IPS-18c (cell line): Measurements from ENCODE around the gene R3HDM2.
"Not testable (repeated sequence)": the region's sequence is repeated elsewhere in the genome, so short reads cannot be mapped to it uniquely, and the experiment has no call there.

ENCODE experiments used
- H3K4me3 ChIP-seq: 2 replicates; pipeline ENCODE4 v1.7.0; 2013; ENCODE audit warnings: low read depth, mild to moderate bottlenecking, low read length, moderate library complexity; ENCODE audit not compliant: insufficient read depth
- H3K9me3 ChIP-seq: one replicate; pipeline ENCODE4 v1.6.1; 2013; ENCODE audit warnings: mild to moderate bottlenecking, low read length, moderate library complexity; ENCODE audit not compliant: control insufficient read depth, insufficient read depth

The R3HDM2 gene

DNA sequence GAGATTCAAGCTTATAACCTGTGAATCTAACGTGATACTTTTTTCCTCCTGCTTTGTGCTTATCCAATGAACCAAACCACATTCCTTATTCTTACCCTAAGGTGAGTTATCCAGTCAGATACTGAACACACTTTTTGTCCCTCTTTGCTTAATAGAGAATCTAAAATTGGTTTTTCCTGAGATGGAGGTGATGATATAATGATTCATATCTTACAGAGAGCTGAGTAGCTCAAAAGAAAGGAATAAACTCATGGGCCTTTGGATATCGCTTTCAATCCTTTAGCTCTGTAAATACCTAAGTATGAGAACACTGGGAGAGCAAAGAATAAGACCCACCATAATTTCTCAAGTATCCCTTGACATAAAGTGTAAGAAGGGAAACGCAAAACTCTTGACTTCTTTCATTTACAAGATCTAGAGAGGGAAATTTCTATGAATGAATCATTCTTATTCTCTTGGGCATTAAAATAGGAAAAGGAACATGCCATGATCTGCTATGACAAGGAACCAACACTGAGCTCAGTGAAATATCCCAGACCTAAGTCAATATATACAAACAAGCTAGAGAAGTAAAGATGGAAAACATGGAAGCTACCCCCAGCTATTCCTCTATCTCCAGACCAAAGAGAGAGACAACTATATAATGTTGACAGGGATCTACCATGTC is 98.1 kb downstream of the R3HDM2 start:
- H3K9me3 ChIP-seq = no peaks in the 10 kb centered on the region
- H3K4me3 ChIP-seq = no peak overlapping the region

DNA sequence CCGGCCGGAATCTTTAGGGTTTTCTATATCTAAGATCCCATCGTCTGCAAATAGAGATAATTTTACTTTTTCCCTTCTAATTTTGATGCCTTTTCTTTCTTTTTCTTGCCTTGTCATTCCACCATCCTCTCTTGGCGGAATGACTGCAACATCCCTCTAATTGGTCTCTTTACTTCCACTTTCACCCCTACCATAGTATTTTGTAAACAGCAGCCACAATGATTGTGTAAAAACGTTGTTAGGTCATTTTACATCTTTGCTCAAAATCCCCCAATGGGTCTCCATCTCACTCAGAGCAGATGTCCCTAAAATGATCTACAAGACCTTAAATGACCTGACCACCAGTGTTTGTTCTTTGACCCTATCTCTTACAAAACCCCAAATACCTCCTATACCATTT is 99.9 kb downstream of the R3HDM2 start:
- no peak overlapping the region for H3K4me3 ChIP-seq
- H3K9me3 ChIP-seq = no peaks in the 10 kb centered on the region

DNA sequence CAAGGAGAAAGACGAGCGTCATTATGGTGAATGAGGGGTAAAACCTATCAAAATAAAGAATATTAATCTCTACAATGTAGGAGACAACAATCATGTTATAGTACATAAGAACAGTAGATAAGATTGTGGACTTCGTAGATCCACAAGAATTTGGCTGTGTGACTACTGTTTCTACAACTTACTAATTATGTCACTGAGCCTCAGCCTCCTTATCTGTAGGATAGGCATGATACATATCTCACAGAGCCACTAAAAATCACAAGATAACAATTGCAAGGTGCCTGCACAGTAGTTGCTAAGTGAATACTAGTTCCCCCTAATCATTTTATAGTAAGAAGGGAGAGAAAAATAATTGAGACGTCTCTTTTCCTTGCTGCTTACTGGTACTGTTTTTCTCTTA is 101.6 kb downstream of the R3HDM2 start:
- H3K9me3 ChIP-seq = no peaks in the 10 kb centered on the region

DNA sequence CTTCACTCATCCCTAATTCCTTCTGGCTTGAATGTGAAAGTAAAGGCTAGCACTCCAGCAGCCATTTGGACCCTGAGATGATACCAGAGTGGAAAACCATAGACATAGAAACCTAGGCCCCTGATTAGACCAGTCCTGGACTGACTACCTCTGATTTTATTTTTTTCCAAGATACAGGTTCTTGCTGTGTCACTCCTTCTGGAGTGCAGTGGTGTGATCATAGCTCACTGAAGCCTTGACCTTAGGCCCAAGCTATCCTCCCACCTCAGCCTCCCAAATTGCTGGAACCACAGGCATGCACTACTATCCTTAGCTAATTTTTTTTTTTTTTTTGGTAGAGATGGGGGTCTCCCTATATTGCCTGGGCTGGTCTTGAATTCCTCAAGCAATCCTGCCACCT is 105.4 kb downstream of the R3HDM2 start:
- Histone ChIP-seq H3K9me3 (no peaks in the 10 kb centered on the region), H3K4me3 (no peak overlapping the region)

More for the DNA sequence above, 101.6 kb downstream of the R3HDM2 start:
- no peak overlapping the region for H3K4me3 ChIP-seq

DNA sequence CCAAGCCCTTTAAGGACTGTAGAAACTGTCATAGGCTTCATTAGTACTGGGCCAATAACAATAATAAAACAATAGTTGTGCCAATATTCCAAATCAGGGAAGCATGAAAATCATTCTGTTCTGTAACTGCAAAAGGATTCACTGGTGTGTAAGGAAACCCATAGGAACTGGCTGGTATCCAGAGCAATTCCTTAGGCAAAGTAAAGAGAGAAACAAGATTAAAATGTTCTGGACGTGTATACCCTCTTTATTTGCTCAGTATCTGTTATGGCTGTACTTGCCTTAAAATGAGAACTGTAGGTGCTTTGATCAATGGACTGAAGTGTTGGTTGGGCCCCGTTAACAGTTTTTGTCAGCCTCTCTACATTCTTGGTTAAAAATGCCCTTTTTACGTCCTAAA is 107.4 kb downstream of the R3HDM2 start:
- H3K4me3 ChIP-seq = no peak overlapping the region
- no peaks in the 10 kb centered on the region for H3K9me3 ChIP-seq

DNA sequence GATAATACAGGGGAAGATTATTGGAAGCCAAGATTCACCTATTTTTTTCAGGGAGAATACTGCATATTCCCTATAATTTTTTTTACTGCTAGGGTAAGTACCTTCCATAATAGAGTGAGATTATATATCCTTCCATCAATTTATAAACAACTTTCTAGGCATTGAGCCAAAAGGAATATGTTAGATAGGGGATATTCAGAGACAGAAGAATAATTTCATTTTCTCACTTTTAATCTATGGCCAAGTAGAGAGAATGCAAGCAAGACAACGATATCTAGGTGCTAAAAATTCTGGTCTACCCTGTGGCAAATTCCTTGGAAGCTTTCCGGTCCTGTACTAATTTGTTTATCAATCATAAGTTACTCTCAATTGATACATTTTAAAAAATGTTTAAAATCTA is 110.2 kb downstream of the R3HDM2 start:
- no peak overlapping the region for H3K4me3 ChIP-seq
- H3K9me3 ChIP-seq = no peaks in the 10 kb centered on the region

DNA sequence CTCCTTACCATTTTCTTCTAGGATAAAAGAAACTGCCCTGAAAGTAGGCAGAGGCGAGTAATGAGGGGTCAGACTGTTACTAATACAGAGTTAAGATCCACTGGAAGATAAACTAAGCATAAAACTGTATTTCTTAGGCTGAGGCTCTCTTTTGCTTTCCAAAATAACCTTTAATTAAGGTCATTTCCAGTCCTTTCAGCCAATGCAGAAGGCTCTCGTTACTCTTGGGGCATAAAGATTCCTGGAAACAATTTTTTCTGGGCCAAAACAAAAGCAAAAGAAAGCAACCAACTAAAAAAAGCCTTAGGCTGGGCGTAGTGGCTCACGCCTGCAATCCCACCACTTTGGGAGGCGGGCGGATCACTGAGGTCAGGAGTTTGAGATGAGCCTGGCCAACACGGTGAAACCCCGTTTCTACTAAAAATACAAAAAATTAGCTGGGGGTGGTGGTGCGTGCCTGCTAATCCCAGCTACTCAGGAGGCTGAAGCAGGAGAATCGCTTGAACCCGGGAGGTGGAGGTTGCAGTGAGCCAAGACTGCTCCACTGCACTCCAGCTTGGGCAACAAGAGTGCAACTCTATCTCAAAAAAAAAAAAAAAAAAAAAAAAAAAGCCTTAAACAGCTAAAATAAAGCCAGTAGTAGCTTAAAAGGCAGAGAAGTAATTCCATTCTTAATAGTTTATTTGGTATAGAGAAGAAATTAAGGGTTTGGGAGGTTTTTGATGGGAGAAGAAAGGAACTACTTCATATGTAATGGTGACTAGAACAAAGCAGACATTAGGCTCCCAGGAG is 111.0 kb downstream of the R3HDM2 start:
- Histone ChIP-seq H3K4me3 (no peak overlapping the region), H3K9me3 (no peaks in the 10 kb centered on the region)

DNA sequence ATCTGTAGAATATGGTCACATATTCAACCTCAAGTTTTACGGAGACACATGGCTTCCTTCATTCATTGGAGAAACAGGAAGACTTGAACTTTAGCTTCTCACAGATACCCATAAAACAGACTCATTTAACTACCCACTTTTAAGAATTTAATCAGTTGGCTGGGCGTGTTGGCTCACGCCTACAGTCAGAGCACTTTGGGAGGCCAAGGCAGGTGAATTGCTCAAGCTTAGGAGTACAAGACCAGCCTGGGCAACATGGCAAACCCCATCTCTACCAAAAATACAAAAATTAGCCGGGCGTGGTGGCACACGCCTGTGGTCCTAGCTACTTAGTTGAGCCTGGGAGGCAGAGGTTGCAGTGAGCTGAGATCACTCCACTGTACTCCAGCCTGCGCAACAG is 115.2 kb downstream of the R3HDM2 start:
- Histone ChIP-seq H3K4me3 (no peak overlapping the region), H3K9me3 (no peaks in the 10 kb centered on the region)

DNA sequence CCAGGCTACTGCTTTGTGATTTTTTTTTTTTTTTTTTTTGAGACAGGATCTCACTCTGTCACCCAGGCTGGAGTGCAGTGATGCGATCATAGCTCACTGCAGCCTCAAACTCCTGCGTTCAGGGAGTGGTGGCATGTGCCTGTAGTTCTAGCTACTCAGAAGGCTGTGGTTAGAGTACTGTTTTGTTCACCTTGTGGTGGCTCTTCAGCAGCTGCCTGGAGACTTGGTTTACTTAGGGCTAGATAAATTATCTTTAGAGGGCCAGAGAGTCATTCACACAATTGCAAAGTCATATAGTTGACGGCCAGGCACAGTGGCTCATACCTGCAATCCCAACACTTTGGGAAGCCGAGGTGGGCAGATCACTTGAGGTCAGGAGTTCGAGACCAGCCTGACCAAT is 118.6 kb downstream of the R3HDM2 start:
- not testable (repeated sequence) for H3K9me3 ChIP-seq, H3K4me3 ChIP-seq

DNA sequence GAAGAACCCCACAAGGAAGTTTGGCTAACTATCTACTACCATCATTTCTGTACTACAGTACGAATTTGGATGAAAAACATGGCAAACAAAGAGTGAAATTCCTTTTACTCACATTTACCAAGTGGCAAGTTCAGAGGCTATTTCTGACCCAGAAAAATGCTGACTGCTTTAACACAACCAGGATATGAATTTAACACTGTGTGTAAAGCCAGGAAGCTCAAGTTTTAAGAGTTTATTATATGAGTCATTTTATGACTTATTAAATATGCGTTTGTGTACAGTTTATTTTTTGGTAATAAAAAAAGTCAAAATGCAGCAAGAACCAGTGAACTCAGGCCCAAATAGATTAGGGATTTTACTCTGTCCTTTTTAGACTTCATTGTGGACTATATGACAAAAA is 121.4 kb downstream of the R3HDM2 start:
- no peak overlapping the region for H3K4me3 ChIP-seq
- no peaks in the 10 kb centered on the region for H3K9me3 ChIP-seq

DNA sequence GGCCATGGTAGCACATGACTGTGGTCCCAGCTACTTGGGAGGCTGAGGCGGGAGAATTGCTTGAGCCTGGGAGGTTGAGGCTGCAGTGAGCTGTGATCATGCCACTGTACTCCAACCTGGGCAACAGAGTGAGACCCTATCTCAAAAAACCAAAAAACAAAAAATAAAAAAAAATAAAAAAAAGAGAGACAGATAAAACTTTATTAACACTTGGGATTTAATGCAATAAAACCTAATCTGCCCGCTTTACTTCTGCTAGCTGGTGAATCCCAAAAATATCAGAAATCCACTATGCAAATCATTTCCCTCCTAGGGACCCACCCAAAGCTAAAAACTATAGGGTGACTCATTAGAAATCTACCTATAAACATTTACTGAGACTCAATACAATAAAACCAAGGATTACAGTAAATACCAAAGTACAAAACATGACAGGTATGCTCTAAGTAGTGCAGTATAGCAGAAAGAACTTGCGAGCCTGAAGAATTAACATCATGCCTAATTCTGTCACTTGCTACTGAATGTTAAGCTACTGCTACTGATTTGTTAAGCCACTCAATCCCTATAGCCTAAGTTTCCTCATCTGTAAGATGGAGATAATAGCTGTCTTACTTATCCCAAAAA is 129.8 kb downstream of the R3HDM2 start:
- Histone ChIP-seq H3K9me3 (no peaks in the 10 kb centered on the region), H3K4me3 (no peak overlapping the region)

DNA sequence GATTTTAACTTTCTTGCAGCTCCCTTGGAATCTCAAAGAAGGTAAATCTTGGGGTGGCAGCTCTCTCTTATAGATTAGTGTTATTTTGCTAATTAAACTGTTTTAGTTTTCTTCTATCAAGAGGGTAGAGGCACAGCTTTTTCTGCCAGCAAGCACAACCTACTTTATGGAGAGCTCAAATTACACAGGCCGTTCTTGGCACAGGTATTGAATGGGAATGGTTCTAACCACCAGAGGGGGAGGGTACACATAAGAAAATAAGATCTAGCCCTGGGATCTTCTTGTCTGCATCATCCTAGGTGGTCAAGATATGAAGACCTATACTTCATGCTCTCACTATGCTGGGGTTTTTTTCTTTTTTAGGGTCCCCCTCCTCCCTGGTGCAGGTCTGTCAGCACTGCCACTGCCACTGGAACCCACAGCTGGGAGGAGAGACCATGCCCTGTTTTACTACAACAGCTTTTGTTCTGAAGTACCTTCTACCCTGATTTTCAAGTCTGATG is 131.3 kb downstream of the R3HDM2 start:
- H3K4me3 ChIP-seq = no peak overlapping the region
- H3K9me3 ChIP-seq = no peaks in the 10 kb centered on the region

DNA sequence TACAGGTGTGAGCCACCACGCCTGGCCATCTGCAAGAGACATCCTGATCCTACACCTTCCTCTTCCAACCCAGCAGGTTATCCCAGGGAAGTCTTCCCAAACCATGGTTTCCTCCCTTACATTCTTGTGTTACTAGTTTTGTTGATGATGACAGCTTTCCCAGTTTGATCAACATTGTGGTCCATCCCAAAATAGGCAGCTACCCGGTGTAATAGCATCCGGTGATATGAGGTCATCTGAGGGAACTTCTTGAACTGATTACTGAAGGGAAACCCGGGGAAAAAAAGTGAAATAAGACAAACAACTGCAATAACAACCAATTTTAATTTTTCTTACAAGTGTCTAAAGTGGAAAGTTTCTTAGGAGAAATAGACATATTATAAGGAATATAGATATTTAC is 134.6 kb downstream of the R3HDM2 start:
- no peak overlapping the region for H3K4me3 ChIP-seq
- H3K9me3 ChIP-seq = no peaks in the 10 kb centered on the region

DNA sequence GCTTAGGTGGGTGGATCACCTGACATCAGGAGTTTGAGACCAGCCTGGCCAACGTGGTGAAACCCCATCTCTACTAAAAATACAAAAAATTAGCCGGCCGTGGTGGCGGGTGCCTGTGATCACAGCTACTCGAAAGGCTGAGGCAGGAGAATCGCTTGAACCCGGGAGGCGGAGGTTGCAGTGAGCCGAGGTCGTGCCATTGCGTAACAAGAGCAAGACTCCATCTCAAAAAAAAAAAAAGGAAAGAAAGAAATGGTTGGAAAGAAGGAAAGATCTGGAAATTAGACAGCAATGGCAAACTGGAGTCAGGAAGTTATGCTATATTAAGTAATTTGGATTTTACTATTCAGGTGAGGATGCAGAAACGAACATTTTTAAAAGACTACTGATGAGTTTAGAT is 148.8 kb downstream of the R3HDM2 start:
- not testable (repeated sequence) for H3K9me3 ChIP-seq, H3K4me3 ChIP-seq

DNA sequence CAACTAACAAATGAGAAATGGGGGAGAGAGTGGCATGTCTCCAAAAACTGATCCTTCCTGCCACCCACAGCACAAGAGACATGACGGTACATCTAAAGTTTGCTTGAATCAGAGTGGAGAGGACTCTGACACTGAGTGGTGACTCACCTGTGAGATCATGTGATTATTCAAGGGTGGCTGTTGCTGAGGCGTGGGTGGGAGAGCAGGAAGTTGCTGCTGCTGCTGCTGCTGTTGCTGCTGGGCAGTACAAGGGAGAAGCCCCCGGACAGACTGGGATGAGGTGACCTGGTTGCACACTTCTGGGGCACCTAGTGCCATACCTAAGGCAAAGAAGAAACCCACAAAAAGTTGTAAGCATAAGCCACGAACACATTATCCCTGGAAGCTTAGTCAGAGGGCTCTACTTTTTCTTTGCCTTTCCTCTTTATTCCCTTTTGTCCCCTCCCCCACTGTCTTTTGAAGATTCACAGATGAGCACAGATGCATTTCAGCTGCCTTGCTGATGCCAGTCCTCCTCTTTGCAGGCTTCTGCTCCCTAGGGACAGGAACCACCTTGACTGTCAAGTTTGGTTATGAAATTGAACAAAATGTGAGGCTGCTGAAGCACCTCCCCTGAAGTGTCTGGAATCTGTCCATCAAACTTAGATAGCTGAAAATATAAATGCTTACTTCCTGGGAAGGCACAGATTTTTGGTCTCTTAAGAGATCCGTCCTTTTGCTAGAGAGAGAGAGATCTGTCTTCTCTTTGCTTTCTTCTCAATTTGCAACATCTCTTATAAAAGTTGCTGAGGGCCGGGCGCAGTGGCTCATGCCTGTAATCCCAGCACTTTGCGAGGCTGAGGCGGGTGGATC is 150.4 kb downstream of the R3HDM2 start:
- Histone ChIP-seq H3K4me3 (no peak overlapping the region), H3K9me3 (no peaks in the 10 kb centered on the region)

DNA sequence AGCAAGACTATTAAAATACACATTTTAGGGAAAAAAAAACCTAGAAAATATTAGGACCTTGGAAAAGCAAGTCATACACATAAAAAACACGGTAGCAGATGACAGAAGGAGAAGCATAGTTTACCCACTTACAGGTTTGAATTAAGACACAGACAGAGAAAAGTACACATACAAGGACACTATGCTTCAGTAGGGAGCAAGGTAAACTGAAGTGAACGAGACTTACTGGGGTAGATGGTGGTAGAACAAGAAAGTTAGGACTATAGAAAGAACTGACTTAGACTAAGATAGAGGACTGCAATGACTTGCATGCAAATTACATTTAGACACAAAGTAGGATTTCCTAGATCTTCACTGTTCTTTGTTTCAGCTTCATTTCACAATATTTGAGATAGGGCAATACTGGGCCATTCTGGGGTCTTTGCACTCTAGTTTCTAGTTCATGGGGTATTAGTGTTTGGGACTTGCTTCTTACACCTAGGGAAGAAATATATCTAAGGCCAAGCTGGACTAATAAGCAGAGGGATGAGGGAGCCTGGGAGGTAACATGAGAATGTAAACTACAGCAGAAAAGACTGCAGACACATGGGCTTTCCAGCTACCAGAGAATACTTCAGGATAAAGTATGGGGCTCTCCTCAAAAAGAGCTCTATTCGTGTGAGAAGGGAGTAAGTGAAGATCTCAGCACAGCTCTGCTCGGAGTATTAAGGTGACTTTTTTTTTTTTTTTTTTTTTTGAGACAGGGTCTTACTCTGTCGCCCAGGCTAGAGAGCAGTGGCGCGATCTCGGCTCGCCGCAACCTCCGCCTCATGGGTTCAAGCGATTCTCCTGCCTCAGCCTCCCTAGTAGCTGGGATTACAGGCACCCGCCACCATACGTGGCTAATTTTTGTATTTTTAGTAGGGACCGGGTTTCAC is 152.1 kb downstream of the R3HDM2 start:
- Histone ChIP-seq H3K9me3 (no peaks in the 10 kb centered on the region), H3K4me3 (no peak overlapping the region)
